ENCODE results near the gene SLC13A3. TPM values are rescaled to one million over a fixed set of nuclear protein-coding genes. Genes with fewer than 3 reads are reported as not detected.

Gene SLC13A3
- total RNA-seq, 1 donor from 2014 or later, result 1.6 TPM

DNA sequence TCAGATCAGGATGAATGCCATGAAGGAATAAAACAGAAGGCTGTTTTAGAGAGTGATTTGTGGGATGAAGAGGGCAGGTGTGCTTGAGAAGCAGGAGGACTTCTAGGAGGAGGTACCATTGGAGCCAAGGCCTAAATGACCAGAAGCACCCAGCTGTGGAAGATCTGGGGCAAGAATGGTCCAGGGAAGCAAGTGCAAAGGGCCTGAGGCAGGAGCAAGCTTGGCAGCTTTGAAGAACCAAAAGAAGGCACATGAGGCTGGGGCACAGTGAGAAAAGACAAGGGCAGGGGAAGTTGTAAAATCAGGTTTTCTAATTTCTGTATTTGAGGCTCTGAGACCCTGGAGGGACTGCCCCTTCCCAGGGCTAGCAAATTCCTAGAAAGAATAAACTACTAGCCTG is 9.8 kb downstream of the SLC13A3 start:
- no peak for DNase-seq (ENCODE audit: low read depth)
- H3K4me3 ChIP-seq (ENCODE audit: low read depth, low read length), result no peak overlapping the region
- TF ChIP-seq, protein P1, sequence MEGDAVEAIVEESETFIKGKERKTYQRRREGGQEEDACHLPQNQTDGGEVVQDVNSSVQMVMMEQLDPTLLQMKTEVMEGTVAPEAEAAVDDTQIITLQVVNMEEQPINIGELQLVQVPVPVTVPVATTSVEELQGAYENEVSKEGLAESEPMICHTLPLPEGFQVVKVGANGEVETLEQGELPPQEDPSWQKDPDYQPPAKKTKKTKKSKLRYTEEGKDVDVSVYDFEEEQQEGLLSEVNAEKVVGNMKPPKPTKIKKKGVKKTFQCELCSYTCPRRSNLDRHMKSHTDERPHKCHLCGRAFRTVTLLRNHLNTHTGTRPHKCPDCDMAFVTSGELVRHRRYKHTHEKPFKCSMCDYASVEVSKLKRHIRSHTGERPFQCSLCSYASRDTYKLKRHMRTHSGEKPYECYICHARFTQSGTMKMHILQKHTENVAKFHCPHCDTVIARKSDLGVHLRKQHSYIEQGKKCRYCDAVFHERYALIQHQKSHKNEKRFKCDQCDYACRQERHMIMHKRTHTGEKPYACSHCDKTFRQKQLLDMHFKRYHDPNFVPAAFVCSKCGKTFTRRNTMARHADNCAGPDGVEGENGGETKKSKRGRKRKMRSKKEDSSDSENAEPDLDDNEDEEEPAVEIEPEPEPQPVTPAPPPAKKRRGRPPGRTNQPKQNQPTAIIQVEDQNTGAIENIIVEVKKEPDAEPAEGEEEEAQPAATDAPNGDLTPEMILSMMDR (conservative IDR thresholded peaks at IDR 0.05; ENCODE audit: low read depth, low read length), result no peak

DNA sequence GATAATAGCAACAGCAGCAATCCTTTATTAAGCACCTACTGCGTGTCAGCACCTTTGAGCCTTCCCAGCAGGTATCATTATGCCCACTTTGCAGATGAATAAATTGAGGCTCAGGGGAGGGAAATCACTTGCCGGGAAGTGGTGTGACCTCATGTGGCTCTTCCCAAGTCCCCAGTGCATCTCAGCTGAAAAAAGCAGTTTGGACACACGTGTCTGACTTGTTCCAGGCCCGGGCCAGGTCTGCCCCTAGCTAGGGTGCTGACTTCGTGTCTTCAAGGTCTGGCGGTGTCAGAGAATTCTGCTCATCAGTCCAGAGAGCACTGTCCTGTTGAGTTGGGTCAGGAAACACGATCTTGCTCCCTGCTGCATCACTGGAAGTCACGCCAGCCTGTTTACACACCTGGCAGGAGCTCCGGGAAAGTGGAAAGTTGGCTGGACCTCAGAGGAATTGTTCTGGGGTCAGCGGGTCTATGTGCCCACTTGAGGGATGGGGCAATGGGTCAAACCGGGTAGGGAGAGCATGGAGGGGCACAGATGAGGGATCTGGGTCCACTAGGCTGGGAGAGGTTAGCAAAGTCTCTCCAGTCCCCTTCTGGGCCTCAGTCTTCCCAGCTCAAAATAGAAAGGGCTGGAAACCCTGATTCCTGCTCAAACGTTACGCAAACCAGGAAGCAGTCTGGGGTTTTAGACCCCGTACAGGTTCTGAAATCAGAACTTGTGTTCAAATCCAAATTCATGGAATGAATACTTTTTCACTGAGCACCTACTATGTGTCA is 10.5 kb downstream of the SLC13A3 start:
- TF ChIP-seq, protein P1 (conservative IDR thresholded peaks at IDR 0.05; ENCODE audit: low read depth, low read length), result no peak
- H3K4me3 ChIP-seq (ENCODE audit: low read depth, low read length), result no peak overlapping the region
- no peak for DNase-seq (ENCODE audit: low read depth)

DNA sequence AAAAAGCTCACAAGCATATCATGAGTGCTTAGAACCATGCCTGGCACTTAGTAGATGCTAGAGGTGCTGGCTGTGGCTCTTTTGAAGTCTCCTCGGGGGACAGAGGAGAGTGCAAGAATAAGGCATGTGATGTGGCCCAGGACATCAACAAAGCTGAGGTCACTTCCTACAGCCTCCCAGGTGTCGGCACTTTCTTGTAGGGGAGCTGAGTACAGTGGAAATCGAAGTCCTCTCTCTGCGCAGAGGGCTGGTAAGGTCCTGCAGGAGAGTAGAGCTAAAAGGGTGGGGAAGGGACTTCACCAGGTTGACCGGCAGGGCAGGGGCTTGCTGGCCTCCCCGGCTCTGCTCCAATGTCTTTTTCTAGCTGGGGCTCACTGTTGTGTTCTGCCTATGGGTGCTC is 11.2 kb downstream of the SLC13A3 start:
- DNase-seq (ENCODE audit: low read depth), result no peak
- no peak overlapping the region for H3K4me3 ChIP-seq (ENCODE audit: low read depth, low read length)
- TF ChIP-seq, protein P1 (conservative IDR thresholded peaks at IDR 0.05; ENCODE audit: low read depth, low read length), result no peak

DNA sequence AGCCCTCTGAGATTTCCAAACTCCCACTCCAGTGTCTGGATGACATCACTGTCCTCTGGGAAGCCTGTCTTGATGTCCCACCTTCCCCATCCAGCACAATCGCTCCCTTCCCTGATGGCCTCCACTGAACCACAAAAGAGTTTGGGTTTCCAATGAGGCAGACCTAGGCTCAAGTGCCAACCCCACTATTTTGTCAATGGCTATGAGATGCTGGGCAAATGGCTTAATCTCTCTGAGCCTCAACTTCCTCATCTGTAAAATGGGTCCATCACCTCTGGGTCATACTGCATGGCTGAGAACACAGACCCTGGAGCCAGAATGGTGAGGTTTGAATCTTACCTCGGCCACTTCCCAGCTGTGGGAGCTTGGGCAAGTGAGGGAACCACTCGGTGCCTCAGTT is 11.7 kb downstream of the SLC13A3 start:
- TF ChIP-seq, protein P1 (conservative IDR thresholded peaks at IDR 0.05; ENCODE audit: low read depth, low read length), result no peak
- no peak for DNase-seq (ENCODE audit: low read depth)
- H3K4me3 ChIP-seq (ENCODE audit: low read depth, low read length), result no peak overlapping the region

DNA sequence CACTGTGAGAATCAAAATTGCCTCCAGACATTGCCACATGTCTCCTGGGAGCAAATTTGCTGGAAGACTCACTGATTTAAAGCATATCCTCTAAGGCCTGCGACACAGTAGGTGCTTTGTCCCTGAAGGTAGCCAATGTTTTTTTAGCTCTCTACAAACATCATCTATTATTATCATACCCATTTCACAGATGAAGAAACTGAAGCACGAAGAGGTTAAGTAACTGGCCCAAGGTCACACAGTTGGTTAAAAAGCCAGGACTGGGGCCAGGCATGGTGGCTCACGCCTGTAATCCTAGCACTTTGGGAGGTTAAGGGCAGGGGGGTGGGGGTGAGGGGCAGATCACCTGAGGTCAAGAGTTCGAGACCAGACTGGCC is 12.4 kb downstream of the SLC13A3 start:
- no peak for DNase-seq (ENCODE audit: low read depth)
- TF ChIP-seq, protein P1 (conservative IDR thresholded peaks at IDR 0.05; ENCODE audit: low read depth, low read length), result no peak
- no peak overlapping the region for H3K4me3 ChIP-seq (ENCODE audit: low read depth, low read length)

DNA sequence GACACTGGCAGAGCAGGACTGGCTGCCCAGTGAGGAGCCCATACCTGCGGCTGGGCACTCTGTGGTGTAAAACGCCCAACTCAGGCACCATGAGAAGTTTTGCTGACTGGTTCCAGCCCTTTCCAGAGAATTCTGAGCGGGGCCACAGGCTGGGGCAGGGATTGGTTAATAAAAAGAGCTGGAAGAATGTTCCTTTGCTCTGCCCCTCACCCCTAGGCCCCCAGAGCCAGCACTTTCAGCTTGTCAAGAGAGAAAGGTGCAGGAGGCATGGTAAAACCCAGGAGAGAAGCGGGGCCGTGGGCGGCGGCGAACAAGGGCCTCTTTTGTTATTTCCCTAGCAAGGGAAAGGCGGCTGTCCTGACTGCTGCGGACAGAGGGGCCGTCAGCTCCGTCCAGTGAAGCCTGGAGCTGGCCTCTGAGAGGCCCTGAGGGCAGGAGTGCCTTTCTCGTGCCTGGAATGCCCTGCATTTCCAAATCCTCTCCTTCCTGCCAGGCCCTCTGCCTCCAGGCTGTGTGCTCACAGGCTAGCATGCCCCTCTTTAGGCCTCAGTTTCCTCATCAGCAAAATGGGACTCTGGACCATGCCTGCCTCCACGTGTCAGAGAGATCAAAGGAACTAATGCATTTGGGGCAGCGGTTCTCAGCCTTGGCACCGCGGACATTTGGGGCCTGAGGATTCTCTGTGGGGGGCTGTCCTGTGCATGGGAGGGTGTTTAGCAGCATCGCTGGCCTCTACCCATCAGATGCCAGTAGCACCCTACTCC is 12.9 kb downstream of the SLC13A3 start:
- DNase-seq (ENCODE audit: low read depth), result no peak
- TF ChIP-seq, protein P1 (conservative IDR thresholded peaks at IDR 0.05; ENCODE audit: low read depth, low read length), result no peak
- no peak overlapping the region for H3K4me3 ChIP-seq (ENCODE audit: low read depth, low read length)
